ENCODE results near the gene G6PC2. TPM values are rescaled to one million over a fixed set of nuclear protein-coding genes. Genes with fewer than 3 reads are reported as not detected.
"Not testable (repeated sequence)": the region's sequence is repeated elsewhere in the genome, so short reads cannot be mapped to it uniquely, and the experiment has no call there.

The G6PC2 gene
- total RNA-seq, 2 experiments from 2014 or later: not detected

DNA sequence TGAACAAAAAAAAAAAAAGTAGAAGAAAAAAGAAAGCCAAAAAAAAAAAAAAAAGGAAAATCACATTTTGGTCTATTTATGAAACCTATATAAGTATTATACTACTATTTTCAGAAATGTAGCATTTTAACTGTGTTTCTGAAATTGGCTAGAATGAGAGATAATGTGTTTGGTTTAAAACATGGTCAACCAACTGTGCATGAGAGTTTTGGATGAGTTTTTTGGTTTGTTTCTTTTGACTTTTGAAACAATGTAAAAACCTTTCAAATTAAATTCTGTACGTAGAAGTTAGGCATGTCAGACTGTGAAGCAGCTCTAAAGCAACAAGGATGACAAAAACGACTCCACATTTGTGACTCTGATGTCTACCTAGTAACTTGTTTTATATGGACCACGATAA lies 45.5 kb upstream of the G6PC2 start:
- no peak overlapping the region for H3K27ac ChIP-seq (ENCODE audit: low read depth, low read length, poor library complexity, severe bottlenecking)
- TF ChIP-seq, protein P1, sequence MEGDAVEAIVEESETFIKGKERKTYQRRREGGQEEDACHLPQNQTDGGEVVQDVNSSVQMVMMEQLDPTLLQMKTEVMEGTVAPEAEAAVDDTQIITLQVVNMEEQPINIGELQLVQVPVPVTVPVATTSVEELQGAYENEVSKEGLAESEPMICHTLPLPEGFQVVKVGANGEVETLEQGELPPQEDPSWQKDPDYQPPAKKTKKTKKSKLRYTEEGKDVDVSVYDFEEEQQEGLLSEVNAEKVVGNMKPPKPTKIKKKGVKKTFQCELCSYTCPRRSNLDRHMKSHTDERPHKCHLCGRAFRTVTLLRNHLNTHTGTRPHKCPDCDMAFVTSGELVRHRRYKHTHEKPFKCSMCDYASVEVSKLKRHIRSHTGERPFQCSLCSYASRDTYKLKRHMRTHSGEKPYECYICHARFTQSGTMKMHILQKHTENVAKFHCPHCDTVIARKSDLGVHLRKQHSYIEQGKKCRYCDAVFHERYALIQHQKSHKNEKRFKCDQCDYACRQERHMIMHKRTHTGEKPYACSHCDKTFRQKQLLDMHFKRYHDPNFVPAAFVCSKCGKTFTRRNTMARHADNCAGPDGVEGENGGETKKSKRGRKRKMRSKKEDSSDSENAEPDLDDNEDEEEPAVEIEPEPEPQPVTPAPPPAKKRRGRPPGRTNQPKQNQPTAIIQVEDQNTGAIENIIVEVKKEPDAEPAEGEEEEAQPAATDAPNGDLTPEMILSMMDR (conservative IDR thresholded peaks at IDR 0.05; ENCODE audit: low read length): no peak
- no peak for TF ChIP-seq EZH2phosphoT487 (IDR thresholded peaks at IDR 0.05; ENCODE audit: borderline replicate concordance, low read depth, low read length)
- peaks cover 54% of the 10 kb centered on the region for H3K36me3 ChIP-seq (ENCODE audit: insufficient read depth, low read length)
- H3K9me2 ChIP-seq (ENCODE audit: insufficient read depth, low read length): no peaks in the 10 kb centered on the region
- H3K4me1 ChIP-seq (ENCODE audit: insufficient read depth, low read length, poor library complexity, severe bottlenecking): no peaks in the 10 kb centered on the region
- no peak for DNase-seq (ENCODE audit: low spot score)
- H4K20me1 ChIP-seq (ENCODE audit: insufficient read depth, low read length): no peaks in the 10 kb centered on the region
- H3K79me2 ChIP-seq (ENCODE audit: insufficient read depth, low read depth, low read length): no peaks in the 10 kb centered on the region
- ChIA-PET POLR2A (no interaction called here), CTCF (ENCODE audit: unreplicated experiment) (interaction anchor here (0.6 kb wide), 1 partner anchor 1282 kb away, joined by 4 read pairs; no protein-coding TSS in a partner anchor)
- H2AFZ ChIP-seq (ENCODE audit: low read length): no peak overlapping the region
- intact Hi-C loops (cut with micrococcal nuclease; ENCODE audit: unreplicated experiment): no loop called here
- no peak overlapping the region for H3K4me3 ChIP-seq (ENCODE audit: low read depth, low read length, poor library complexity, severe bottlenecking)
- no peak overlapping the region for H3K4me2 ChIP-seq (ENCODE audit: low read length)
- no TSS peak for BruUV-seq (replicated peaks)
- H3K9me3 ChIP-seq (ENCODE audit: low read length): no peaks in the 10 kb centered on the region

DNA sequence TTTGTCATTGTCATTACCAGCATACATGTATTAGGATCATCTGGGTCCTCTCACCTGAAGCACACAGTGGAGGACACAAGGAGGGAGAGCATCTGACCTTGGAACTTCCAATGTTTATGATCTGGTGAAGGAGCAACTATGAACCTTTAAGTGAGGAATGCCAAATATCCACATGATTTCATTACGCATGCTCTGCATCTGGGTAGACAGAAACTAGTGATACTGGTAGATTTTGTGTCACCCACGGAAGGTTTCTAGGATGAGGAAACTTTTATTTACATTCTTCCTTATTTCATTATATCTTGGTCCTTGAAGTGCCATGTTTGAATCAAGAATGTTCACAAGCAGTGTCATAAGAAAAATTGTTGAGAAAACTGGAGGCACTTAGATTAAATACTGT lies 42.9 kb upstream of the G6PC2 start:
- no peak for DNase-seq (ENCODE audit: low spot score)
- Histone ChIP-seq H3K4me1 (ENCODE audit: insufficient read depth, low read length, poor library complexity, severe bottlenecking) (no peaks in the 10 kb centered on the region), H3K4me3 (ENCODE audit: low read depth, low read length, poor library complexity, severe bottlenecking) (no peak overlapping the region), H3K36me3 (ENCODE audit: insufficient read depth, low read length) (peaks cover 58% of the 10 kb centered on the region), H3K27ac (ENCODE audit: low read depth, low read length, poor library complexity, severe bottlenecking) (no peak overlapping the region), H3K9me3 (ENCODE audit: low read length) (no peaks in the 10 kb centered on the region), H3K4me2 (ENCODE audit: low read length) (no peak overlapping the region), H2AFZ (ENCODE audit: low read length) (no peak overlapping the region), H4K20me1 (ENCODE audit: insufficient read depth, low read length) (no peaks in the 10 kb centered on the region), H3K9me2 (ENCODE audit: insufficient read depth, low read length) (no peaks in the 10 kb centered on the region), H3K79me2 (ENCODE audit: insufficient read depth, low read depth, low read length) (no peaks in the 10 kb centered on the region)
- BruUV-seq (replicated peaks): no TSS peak
- intact Hi-C loops (cut with micrococcal nuclease; ENCODE audit: unreplicated experiment): no loop called here
- TF ChIP-seq EZH2phosphoT487 (IDR thresholded peaks at IDR 0.05; ENCODE audit: borderline replicate concordance, low read depth, low read length): no peak
- TF ChIP-seq, protein P1 (conservative IDR thresholded peaks at IDR 0.05; ENCODE audit: low read length): no peak
- ChIA-PET CTCF (ENCODE audit: unreplicated experiment) (no interaction called here), POLR2A (no interaction called here)

DNA sequence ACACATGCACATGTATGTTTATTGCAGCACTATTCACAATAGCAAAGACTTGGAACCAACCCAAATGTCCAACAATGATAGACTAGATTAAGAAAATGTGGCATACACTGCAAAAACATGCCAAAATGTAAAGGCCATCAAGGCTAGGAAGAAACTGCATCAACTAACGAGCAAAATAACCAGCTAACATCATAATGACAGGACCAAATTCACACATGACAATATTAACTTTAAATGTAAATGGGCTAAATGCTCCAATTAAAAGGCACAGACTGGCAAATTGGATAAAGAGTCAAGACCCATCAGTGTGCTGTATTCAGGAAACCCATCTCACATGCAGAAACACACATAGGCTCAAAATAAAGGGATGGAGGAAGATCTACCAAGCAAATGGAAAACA lies 33.9 kb upstream of the G6PC2 start:
- H3K4me1 ChIP-seq (ENCODE audit: insufficient read depth, low read length, poor library complexity, severe bottlenecking); H3K4me2 ChIP-seq (ENCODE audit: low read length); H3K27ac ChIP-seq (ENCODE audit: low read depth, low read length, poor library complexity, severe bottlenecking); H2AFZ ChIP-seq (ENCODE audit: low read length); H3K79me2 ChIP-seq (ENCODE audit: insufficient read depth, low read depth, low read length); H4K20me1 ChIP-seq (ENCODE audit: insufficient read depth, low read length); H3K9me2 ChIP-seq (ENCODE audit: insufficient read depth, low read length); DNase-seq (ENCODE audit: low spot score); H3K4me3 ChIP-seq (ENCODE audit: low read depth, low read length, poor library complexity, severe bottlenecking); BruUV-seq (replicated peaks); H3K9me3 ChIP-seq (ENCODE audit: low read length); intact Hi-C loops (cut with micrococcal nuclease; ENCODE audit: unreplicated experiment); CTCF ChIA-PET (ENCODE audit: unreplicated experiment); POLR2A ChIA-PET: not testable (repeated sequence)
- peaks cover 45% of the 10 kb centered on the region for H3K36me3 ChIP-seq (ENCODE audit: insufficient read depth, low read length)

DNA sequence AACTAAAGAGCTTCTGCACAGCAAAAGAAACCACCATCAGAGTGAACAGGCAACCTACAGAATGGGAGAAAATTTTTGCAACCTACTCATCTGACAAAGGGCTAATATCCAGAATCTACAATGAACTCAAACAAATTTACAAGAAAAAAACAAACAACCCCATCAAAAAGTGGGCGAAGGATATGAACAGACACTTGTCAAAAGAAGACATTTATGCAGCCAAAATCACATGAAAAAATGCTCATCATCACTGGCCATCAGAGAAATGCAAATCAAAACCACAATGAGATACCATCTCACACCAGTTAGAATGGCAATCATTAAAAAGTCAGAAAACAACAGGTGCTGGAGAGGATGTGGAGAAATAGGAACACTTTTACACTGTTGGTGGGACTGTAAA lies 30.7 kb upstream of the G6PC2 start:
- H3K4me1 ChIP-seq (ENCODE audit: insufficient read depth, low read length, poor library complexity, severe bottlenecking); H3K9me2 ChIP-seq (ENCODE audit: insufficient read depth, low read length); POLR2A ChIA-PET; H2AFZ ChIP-seq (ENCODE audit: low read length); intact Hi-C loops (cut with micrococcal nuclease; ENCODE audit: unreplicated experiment); H4K20me1 ChIP-seq (ENCODE audit: insufficient read depth, low read length); H3K4me3 ChIP-seq (ENCODE audit: low read depth, low read length, poor library complexity, severe bottlenecking); CTCF ChIA-PET (ENCODE audit: unreplicated experiment); H3K9me3 ChIP-seq (ENCODE audit: low read length); H3K79me2 ChIP-seq (ENCODE audit: insufficient read depth, low read depth, low read length); DNase-seq (ENCODE audit: low spot score); BruUV-seq (replicated peaks); H3K27ac ChIP-seq (ENCODE audit: low read depth, low read length, poor library complexity, severe bottlenecking); H3K4me2 ChIP-seq (ENCODE audit: low read length): not testable (repeated sequence)
- H3K36me3 ChIP-seq (ENCODE audit: insufficient read depth, low read length): peaks cover 48% of the 10 kb centered on the region

DNA sequence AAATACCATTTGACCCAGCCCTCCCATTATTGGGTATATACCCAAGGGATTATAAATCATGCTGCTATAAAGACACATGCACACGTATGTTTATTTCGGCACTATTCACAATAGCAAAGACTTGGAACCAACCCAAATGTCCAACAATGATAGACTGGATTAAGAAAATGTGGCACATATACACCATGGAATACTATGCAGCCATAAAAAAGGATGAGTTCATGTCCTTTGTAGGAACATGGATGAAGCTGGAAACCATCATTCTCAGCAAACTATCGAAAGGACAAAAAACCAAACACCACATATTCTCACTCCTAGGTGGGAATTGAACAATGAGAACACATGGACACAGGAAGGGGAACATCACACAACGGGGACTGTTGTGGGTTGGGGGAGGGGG lies 30.3 kb upstream of the G6PC2 start:
- CTCF ChIA-PET (ENCODE audit: unreplicated experiment); H3K9me2 ChIP-seq (ENCODE audit: insufficient read depth, low read length); H4K20me1 ChIP-seq (ENCODE audit: insufficient read depth, low read length); H3K4me2 ChIP-seq (ENCODE audit: low read length); intact Hi-C loops (cut with micrococcal nuclease; ENCODE audit: unreplicated experiment); H3K9me3 ChIP-seq (ENCODE audit: low read length); DNase-seq (ENCODE audit: low spot score); H3K4me3 ChIP-seq (ENCODE audit: low read depth, low read length, poor library complexity, severe bottlenecking); H3K79me2 ChIP-seq (ENCODE audit: insufficient read depth, low read depth, low read length); H3K4me1 ChIP-seq (ENCODE audit: insufficient read depth, low read length, poor library complexity, severe bottlenecking); BruUV-seq (replicated peaks); H2AFZ ChIP-seq (ENCODE audit: low read length); H3K27ac ChIP-seq (ENCODE audit: low read depth, low read length, poor library complexity, severe bottlenecking): not testable (repeated sequence)
- H3K36me3 ChIP-seq (ENCODE audit: insufficient read depth, low read length): peaks cover 51% of the 10 kb centered on the region
- POLR2A ChIA-PET: interaction anchor here (0.6 kb wide), 1 partner anchor 901 kb away, joined by 3 read pairs; no protein-coding TSS in a partner anchor
